ENCODE measurements around the gene OPN4. TPM values are rescaled to one million over a fixed set of nuclear protein-coding genes. Genes with fewer than 3 reads are reported as not detected.

The OPN4 gene
- total and polyA plus RNA-seq, 3 donors from 2014 or later: 0.19 TPM; not detected in 2

GRCh38 chr10:86700851-86701617 lies 46.7 kb downstream of the OPN4 start:
- intact Hi-C loops (cut with DNase I; ENCODE audit: low total_unique reads): no loop called here
- Histone ChIP-seq H3K27ac (no peak overlapping the region), H3K4me3 (no peak overlapping the region), H3K27me3 (no peaks in the 10 kb centered on the region), H3K36me3 (ENCODE audit: low read depth, missing control alignments) (no peaks in the 10 kb centered on the region), H3K4me1 (no peaks in the 10 kb centered on the region), H3K9me3 (no peaks in the 10 kb centered on the region)
- DNase-seq: no peak
- WGBS, 2 donors: 94 to 98% methylated on average over 6 to 12 of the region's 12 CpGs
- TF ChIP-seq POLR2A (IDR thresholded peaks at IDR 0.05) (no peak), CTCF (IDR thresholded peaks at IDR 0.05) (no peak)

- DNase-seq: no peak
These were observed 48.8 kb downstream of the OPN4 start for GRCh38 chr10:86703176-86703575.

GRCh38 chr10:86705139-86705538 lies 50.8 kb downstream of the OPN4 start:
- DNase-seq: no peak
- intact Hi-C loops (cut with DNase I; ENCODE audit: low total_unique reads): no loop called here
- WGBS, 2 donors: 89 to 97% methylated on average over 1 of the region's 1 CpG
- Histone ChIP-seq H3K4me3 (no peak overlapping the region), H3K36me3 (ENCODE audit: low read depth, missing control alignments) (no peaks in the 10 kb centered on the region), H3K27ac (no peak overlapping the region), H3K27me3 (no peaks in the 10 kb centered on the region), H3K9me3 (no peaks in the 10 kb centered on the region), H3K4me1 (no peaks in the 10 kb centered on the region)
- TF ChIP-seq CTCF (IDR thresholded peaks at IDR 0.05) (no peak), POLR2A (IDR thresholded peaks at IDR 0.05) (no peak)

More at GRCh38 chr10:86703176-86703575, 48.8 kb downstream of the OPN4 start:
- Histone ChIP-seq H3K27ac (no peak overlapping the region), H3K36me3 (ENCODE audit: low read depth, missing control alignments) (no peaks in the 10 kb centered on the region), H3K27me3 (no peaks in the 10 kb centered on the region), H3K4me1 (no peaks in the 10 kb centered on the region), H3K4me3 (no peak overlapping the region), H3K9me3 (no peaks in the 10 kb centered on the region)
- intact Hi-C loops (cut with DNase I; ENCODE audit: low total_unique reads): no loop called here
- 86 to 94% methylated on average over 2 to 8 of the region's 8 CpGs for WGBS, 2 donors
- TF ChIP-seq POLR2A (IDR thresholded peaks at IDR 0.05) (no peak), CTCF (IDR thresholded peaks at IDR 0.05) (no peak)

GRCh38 chr10:86705905-86706304 lies 51.6 kb downstream of the OPN4 start:
- intact Hi-C loops (cut with DNase I; ENCODE audit: low total_unique reads): no loop called here
- no peaks in the 10 kb centered on the region for H3K36me3 ChIP-seq (ENCODE audit: low read depth, missing control alignments)
- no peak overlapping the region for H3K4me3 ChIP-seq
- peaks cover 3% of the 10 kb centered on the region for H3K4me1 ChIP-seq
- no peaks in the 10 kb centered on the region for H3K9me3 ChIP-seq
- H3K27me3 ChIP-seq: no peaks in the 10 kb centered on the region
- TF ChIP-seq POLR2A (IDR thresholded peaks at IDR 0.05) (no peak), CTCF (IDR thresholded peaks at IDR 0.05) (no peak)
- H3K27ac ChIP-seq: no peak overlapping the region
- WGBS, 2 donors: 75 to 92% methylated on average over 2 of the region's 2 CpGs
- DNase-seq: no peak

- intact Hi-C loops (cut with DNase I; ENCODE audit: low total_unique reads): no loop called here
- Histone ChIP-seq H3K4me1 (peaks cover 4% of the 10 kb centered on the region), H3K27me3 (no peaks in the 10 kb centered on the region), H3K36me3 (ENCODE audit: low read depth, missing control alignments) (no peaks in the 10 kb centered on the region), H3K9me3 (no peaks in the 10 kb centered on the region), H3K27ac (no peak overlapping the region), H3K4me3 (no peak overlapping the region)
- no peak for DNase-seq
- TF ChIP-seq POLR2A (IDR thresholded peaks at IDR 0.05): no peak
- no peak for TF ChIP-seq CTCF (IDR thresholded peaks at IDR 0.05)
- WGBS, 2 donors: 95 to 100% methylated on average over 5 to 12 of the region's 12 CpGs
These were observed 52.1 kb downstream of the OPN4 start for GRCh38 chr10:86706401-86706841.

Measured in testis (tissue), 3 donors.